CD4-positive, alpha-beta T cell treated with Interleukin-10 for 1 hour (primary cell): ENCODE data around the gene UBR3.
"Not testable (repeated sequence)": the region's sequence is repeated elsewhere in the genome, so short reads cannot be mapped to it uniquely, and the experiment has no call there.

Experiments
- DNase-seq: peaks from one replicate; pipeline ENCODE4 v3.0.0-alpha.2; 2020

Gene UBR3

GRCh38 chr2:170119326-170119725 lies 292.1 kb downstream of the UBR3 start:
- DNase-seq, result not testable (repeated sequence)

- DNase-seq, result no peak
Observed at GRCh38 chr2:170121689-170122088, 294.4 kb downstream of the UBR3 start.

- DNase-seq, result no peak
Observed at GRCh38 chr2:170122883-170123547, 295.8 kb downstream of the UBR3 start.

GRCh38 chr2:170123593-170123992 lies 296.3 kb downstream of the UBR3 start:
- no peak for DNase-seq

- DNase-seq, result not testable (repeated sequence)
Observed at GRCh38 chr2:170126138-170126728, 299.0 kb downstream of the UBR3 start.
